ENCODE results near the gene PTPRD.

DNA sequence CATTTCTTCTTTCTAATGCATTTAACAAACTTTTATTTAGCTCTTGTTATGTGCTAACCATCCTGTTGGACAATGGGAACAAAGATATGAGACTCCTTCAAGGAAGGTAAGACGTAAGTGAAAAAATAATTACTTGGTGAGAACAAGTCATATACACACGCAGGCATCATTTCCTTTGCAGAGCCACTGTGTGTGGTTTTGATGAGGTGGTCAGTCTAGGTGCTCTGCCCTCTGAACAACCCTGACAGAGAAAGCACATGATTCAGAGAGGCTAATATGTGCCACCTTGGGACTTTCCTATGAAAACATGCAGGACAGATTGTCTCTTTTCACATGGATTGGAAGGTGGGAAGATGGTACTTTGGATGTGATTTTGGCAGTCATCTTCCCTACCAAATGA, 1650.7 kb downstream of the PTPRD start:
- TF ChIP-seq YY1 (IDR thresholded peaks at IDR 0.05; ENCODE audit: insufficient read depth, insufficient read length) (no peak), SUZ12 (IDR thresholded peaks at IDR 0.05; ENCODE audit: extremely low read depth, insufficient read depth, insufficient read length) (no peak)
